IPS-20b (cell line): Measurements from ENCODE around the gene THSD4.

ENCODE experiments used
- H3K27ac ChIP-seq: one replicate; pipeline ENCODE4 v1.5.1; 2013; ENCODE audit warnings: low read length
- H3K27me3 ChIP-seq: 2 replicates; pipeline ENCODE4 v1.6.1; 2013; ENCODE audit warnings: mild to moderate bottlenecking, low read length, inconsistent platforms; ENCODE audit not compliant: insufficient read depth
- H3K36me3 ChIP-seq: 2 replicates; pipeline ENCODE4 v1.6.1; 2013; ENCODE audit warnings: low read depth, mild to moderate bottlenecking, inconsistent platforms, low read length, moderate library complexity; ENCODE audit not compliant: insufficient read depth
- H3K4me1 ChIP-seq: 2 replicates; pipeline ENCODE4 v1.6.1; 2013; ENCODE audit warnings: mild to moderate bottlenecking, control low read depth, inconsistent platforms, low read length, moderate library complexity; ENCODE audit not compliant: insufficient read depth
- H3K4me3 ChIP-seq: 2 replicates; pipeline ENCODE4 v1.5.1; 2013; ENCODE audit warnings: mild to moderate bottlenecking, low read length, inconsistent platforms
- H3K9ac ChIP-seq: 2 replicates; pipeline ENCODE4 v1.6.1; 2013; ENCODE audit warnings: low read depth, mild to moderate bottlenecking, inconsistent platforms, low read length, moderate library complexity
- H3K9me3 ChIP-seq: 2 replicates; pipeline ENCODE4 v1.6.1; 2013; ENCODE audit warnings: mild to moderate bottlenecking, low read depth, low read length, inconsistent platforms; ENCODE audit not compliant: insufficient read depth

The THSD4 gene

GRCh38 chr15:71691458-71692417, 576.5 kb downstream of the THSD4 start:
- Histone ChIP-seq H3K4me3 (no peak overlapping the region), H3K27me3 (no peaks in the 10 kb centered on the region), H3K36me3 (no peaks in the 10 kb centered on the region), H3K9ac (no peak overlapping the region), H3K9me3 (no peaks in the 10 kb centered on the region), H3K4me1 (no peaks in the 10 kb centered on the region), H3K27ac (no peak overlapping the region)

- H3K4me3 ChIP-seq: no peak overlapping the region
- H3K4me1 ChIP-seq: no peaks in the 10 kb centered on the region
- H3K9ac ChIP-seq: no peak overlapping the region
- no peaks in the 10 kb centered on the region for H3K27me3 ChIP-seq
- no peak overlapping the region for H3K27ac ChIP-seq
- H3K36me3 ChIP-seq: no peaks in the 10 kb centered on the region
- H3K9me3 ChIP-seq: no peaks in the 10 kb centered on the region
Observed at GRCh38 chr15:71697236-71697635, 582.0 kb downstream of the THSD4 start.

GRCh38 chr15:71698030-71698429, 582.8 kb downstream of the THSD4 start:
- H3K36me3 ChIP-seq: no peaks in the 10 kb centered on the region
- no peak overlapping the region for H3K9ac ChIP-seq
- H3K27ac ChIP-seq: no peak overlapping the region
- H3K4me3 ChIP-seq: no peak overlapping the region
- no peaks in the 10 kb centered on the region for H3K27me3 ChIP-seq
- H3K4me1 ChIP-seq: no peaks in the 10 kb centered on the region
- no peaks in the 10 kb centered on the region for H3K9me3 ChIP-seq

- H3K36me3 ChIP-seq: no peaks in the 10 kb centered on the region
- no peak overlapping the region for H3K27ac ChIP-seq
- H3K9ac ChIP-seq: no peak overlapping the region
- no peak overlapping the region for H3K4me3 ChIP-seq
- H3K4me1 ChIP-seq: no peaks in the 10 kb centered on the region
- no peaks in the 10 kb centered on the region for H3K27me3 ChIP-seq
- H3K9me3 ChIP-seq: no peaks in the 10 kb centered on the region
Observed at GRCh38 chr15:71698742-71699141, 583.5 kb downstream of the THSD4 start.

- H3K9ac ChIP-seq: no peak overlapping the region
- no peaks in the 10 kb centered on the region for H3K36me3 ChIP-seq
Observed at GRCh38 chr15:71699977-71700376, 584.7 kb downstream of the THSD4 start.

GRCh38 chr15:71701808-71702207, 586.5 kb downstream of the THSD4 start:
- Histone ChIP-seq H3K27ac (no peak overlapping the region), H3K9me3 (no peaks in the 10 kb centered on the region), H3K4me1 (0 out of 2 replicates have a peak, but pooled peaks cover 4% of the 10 kb centered on the region), H3K36me3 (no peaks in the 10 kb centered on the region), H3K9ac (no peak overlapping the region), H3K4me3 (no peak overlapping the region), H3K27me3 (no peaks in the 10 kb centered on the region)

More at GRCh38 chr15:71699977-71700376, 584.7 kb downstream of the THSD4 start:
- Histone ChIP-seq H3K9me3 (no peaks in the 10 kb centered on the region), H3K27ac (no peak overlapping the region), H3K27me3 (no peaks in the 10 kb centered on the region), H3K4me1 (0 out of 2 replicates have a peak, but pooled peaks cover 4% of the 10 kb centered on the region), H3K4me3 (no peak overlapping the region)

GRCh38 chr15:71702496-71702895, 587.2 kb downstream of the THSD4 start:
- Histone ChIP-seq H3K36me3 (no peaks in the 10 kb centered on the region), H3K4me1 (0 out of 2 replicates have a peak, but pooled peaks cover 4% of the 10 kb centered on the region), H3K9me3 (no peaks in the 10 kb centered on the region), H3K27ac (no peak overlapping the region), H3K27me3 (no peaks in the 10 kb centered on the region), H3K9ac (no peak overlapping the region), H3K4me3 (no peak overlapping the region)

- H3K36me3 ChIP-seq: no peaks in the 10 kb centered on the region
Observed at GRCh38 chr15:71705151-71705550, 589.9 kb downstream of the THSD4 start.

GRCh38 chr15:71706461-71707229, 591.4 kb downstream of the THSD4 start:
- Histone ChIP-seq H3K9ac (no peak overlapping the region), H3K36me3 (no peaks in the 10 kb centered on the region), H3K4me3 (no peak overlapping the region), H3K4me1 (0 out of 2 replicates have a peak, but pooled peaks cover 4% of the 10 kb centered on the region), H3K27ac (no peak overlapping the region), H3K9me3 (no peaks in the 10 kb centered on the region), H3K27me3 (no peaks in the 10 kb centered on the region)

More at GRCh38 chr15:71705151-71705550, 589.9 kb downstream of the THSD4 start:
- Histone ChIP-seq H3K4me3 (no peak overlapping the region), H3K9ac (no peak overlapping the region), H3K4me1 (0 out of 2 replicates have a peak, but pooled peaks cover 4% of the 10 kb centered on the region), H3K27ac (no peak overlapping the region), H3K27me3 (no peaks in the 10 kb centered on the region), H3K9me3 (no peaks in the 10 kb centered on the region)

- Histone ChIP-seq H3K27ac (no peak overlapping the region), H3K4me1 (0 out of 2 replicates have a peak, but pooled peaks cover 4% of the 10 kb centered on the region), H3K27me3 (no peaks in the 10 kb centered on the region), H3K9me3 (no peaks in the 10 kb centered on the region), H3K36me3 (no peaks in the 10 kb centered on the region), H3K9ac (no peak overlapping the region), H3K4me3 (no peak overlapping the region)
Observed at GRCh38 chr15:71707230-71708050, 592.2 kb downstream of the THSD4 start.

GRCh38 chr15:71708051-71708429, 592.8 kb downstream of the THSD4 start:
- 0 out of 2 replicates have a peak, but pooled peaks cover 4% of the 10 kb centered on the region for H3K4me1 ChIP-seq
- H3K36me3 ChIP-seq: no peaks in the 10 kb centered on the region
- H3K9ac ChIP-seq: no peak overlapping the region
- H3K27ac ChIP-seq: no peak overlapping the region
- no peak overlapping the region for H3K4me3 ChIP-seq
- H3K9me3 ChIP-seq: no peaks in the 10 kb centered on the region
- no peaks in the 10 kb centered on the region for H3K27me3 ChIP-seq
